Natural killer cell (primary cell): ENCODE measurements around the gene COL23A1. TPM values are rescaled to one million over a fixed set of nuclear protein-coding genes. Genes with fewer than 3 reads are reported as not detected.

Source experiments
- ATAC-seq, 3 donors: fragments of 150-1000 bp in 2 of 3; fragments of 200-7000 bp in 1 of 3; cut with Tn5 transposase; 1 replicate in 1 of 3; 2 replicates in 2 of 3; pipeline ENCODE4 v1.10.0; 2021; ENCODE audit warnings: mild to moderate bottlenecking in 2 of 3, moderate library complexity in 2 of 3
- DNase-seq, 2 donors: peaks; one replicate each; pipeline versions ENCODE4 v3.0.0 to v3.0.0-alpha.2; 2013 to 2021; ENCODE audit warnings: mixed read lengths in 1 of 2
- H3K27ac ChIP-seq: one replicate; pipeline ENCODE4 v1.5.1; 2013; ENCODE audit warnings: mild to moderate bottlenecking, low read length
- H3K27me3 ChIP-seq: one replicate; pipeline ENCODE4 v1.6.1; 2013; ENCODE audit warnings: low read length; ENCODE audit not compliant: control insufficient read depth, insufficient read depth
- H3K36me3 ChIP-seq: one replicate; pipeline ENCODE4 v1.6.1; 2013; ENCODE audit warnings: low read length; ENCODE audit not compliant: control insufficient read depth, insufficient read depth
- H3K4me1 ChIP-seq: one replicate; pipeline ENCODE4 v1.6.1; 2013; ENCODE audit warnings: low read length; ENCODE audit not compliant: control insufficient read depth, insufficient read depth
- H3K4me3 ChIP-seq: one replicate; pipeline ENCODE4 v1.5.1; 2013; ENCODE audit warnings: low read length
- H3K9me3 ChIP-seq: one replicate; pipeline ENCODE4 v1.6.1; 2013; ENCODE audit warnings: low read length; ENCODE audit not compliant: control insufficient read depth, insufficient read depth
- H3K27ac Mint-ChIP-seq, 2 donors: one replicate each; pipeline ENCODE4 v1.8.0; 2022; ENCODE audit warnings: mild to moderate bottlenecking in 2 of 2, mixed read lengths in 2 of 2, moderate library complexity in 1 of 2
- H3K27me3 Mint-ChIP-seq, 2 donors: one replicate each; pipeline ENCODE4 v1.8.0; 2022; ENCODE audit warnings: low read depth in 2 of 2, mixed read lengths in 2 of 2
- H3K36me3 Mint-ChIP-seq: one replicate; pipeline ENCODE4 v1.8.0; 2022; ENCODE audit warnings: mixed read lengths
- H3K4me1 Mint-ChIP-seq, 2 donors: one replicate each; pipeline ENCODE4 v1.8.0; 2022; ENCODE audit warnings: mixed read lengths in 2 of 2
- H3K4me3 Mint-ChIP-seq: one replicate; pipeline ENCODE4 v1.8.0; 2022; ENCODE audit warnings: mild to moderate bottlenecking, moderate library complexity, mixed read lengths
- H3K9me3 Mint-ChIP-seq, 2 donors: one replicate each; pipeline ENCODE4 v1.8.0; 2022; ENCODE audit warnings: mixed read lengths in 2 of 2
- CTCF ChIP-seq: fragments of 200-600 bp; IDR thresholded peaks from one replicate; pipeline ENCODE4 v1.8.0; 2022; ENCODE audit warnings: antibody characterized with exemption
- WGBS: methylation state at CpG from one replicate; pipeline ENCODE4 v1.1.7; 2013; ENCODE audit warnings: missing lambda C conversion rate; ENCODE audit not compliant: insufficient coverage; 5-methylcytosine and 5-hydroxymethylcytosine counted together
- intact Hi-C: fragments of 100-400 bp; cut with micrococcal nuclease; formaldehyde crosslinking; loops from one replicate; pipeline ENCODE4 v1.14.2; 2022
- total RNA-seq, 4 donors: library from RNA; stranded (reverse); fragments of 120-200 nt in 1 of 4; gene quantifications; one replicate each; pipeline versions ENCODE4 v1.2.3 to v1.2.4, GENCODE V29; 2013 to 2022

Gene COL23A1
- total RNA-seq, 3 donors from 2014 or later (not counting 1 experiment from before 2014, with no cell fraction given): 0.15 TPM; not detected in 2

DNA sequence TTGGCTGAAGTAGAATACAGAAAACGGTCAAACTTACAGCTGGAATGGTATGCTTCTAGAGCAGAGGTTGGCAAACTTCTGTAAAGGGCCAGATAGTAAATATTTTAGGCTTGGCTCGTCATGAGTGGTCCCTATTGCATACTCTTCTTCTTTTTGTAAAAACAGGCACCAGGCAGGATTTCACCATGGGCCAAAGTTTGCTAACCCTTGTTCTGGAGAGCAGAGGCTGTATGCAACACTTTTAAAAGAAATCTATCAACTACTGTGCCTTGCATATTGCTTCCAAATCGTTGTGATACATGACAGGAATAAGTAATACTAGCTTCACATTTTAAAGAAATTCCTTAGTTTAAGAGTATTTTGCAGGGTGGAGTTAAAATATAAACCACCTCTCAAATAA lies 15.6 kb upstream of the COL23A1 start:
- no peaks in the 10 kb centered on the region for H3K27me3 ChIP-seq
- no peaks in the 10 kb centered on the region for H3K27me3 Mint-ChIP-seq
- no peak overlapping the region for H3K4me3 ChIP-seq
- intact Hi-C loops: no loop called here
- DNase-seq: no peak
- no peaks in the 10 kb centered on the region for H3K4me1 ChIP-seq
- no peak for ATAC-seq
- no peak for TF ChIP-seq CTCF
- peaks cover 80% of the 10 kb centered on the region for H3K36me3 ChIP-seq
- no peaks in the 10 kb centered on the region for H3K9me3 ChIP-seq
- peak overlapping the region; percentile 28 to 38 for H3K27ac Mint-ChIP-seq
- no peak overlapping the region for H3K4me3 Mint-ChIP-seq
- peaks cover 7 to 15% of the 10 kb centered on the region in 2 donors for H3K4me1 Mint-ChIP-seq
- WGBS: 100% methylated on average over 2 of the region's 3 CpGs
- H3K27ac ChIP-seq: no peak overlapping the region
- H3K36me3 Mint-ChIP-seq: peaks cover 7% of the 10 kb centered on the region
- no peaks in the 10 kb centered on the region for H3K9me3 Mint-ChIP-seq

DNA sequence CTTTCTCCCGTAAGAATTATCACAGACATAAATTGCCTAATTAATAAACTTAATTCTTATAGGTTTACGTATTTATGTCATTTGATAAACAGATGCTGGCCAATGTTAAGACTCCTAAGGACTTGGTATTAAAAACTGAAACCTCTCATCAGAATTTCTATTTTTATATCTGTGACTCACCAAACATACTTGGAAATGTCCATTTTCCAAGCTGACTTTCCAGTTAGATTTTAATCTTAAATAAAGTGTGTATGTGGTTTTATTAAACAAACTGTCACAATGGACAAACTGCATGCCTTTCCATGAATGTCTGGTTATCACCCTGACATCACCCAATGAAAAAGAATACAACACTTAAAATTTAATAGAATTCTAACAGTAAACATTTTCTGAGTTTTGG lies 12.6 kb upstream of the COL23A1 start:
- no peak for TF ChIP-seq CTCF
- Mint-ChIP-seq H3K27me3 (no peaks in the 10 kb centered on the region), H3K36me3 (peaks cover 7% of the 10 kb centered on the region), H3K27ac (no peak overlapping the region), H3K4me3 (no peak overlapping the region), H3K4me1 (peaks cover 7 to 15% of the 10 kb centered on the region in 2 donors), H3K9me3 (no peaks in the 10 kb centered on the region)
- Histone ChIP-seq H3K4me3 (no peak overlapping the region), H3K9me3 (no peaks in the 10 kb centered on the region), H3K27me3 (no peaks in the 10 kb centered on the region), H3K27ac (no peak overlapping the region), H3K36me3 (peaks cover 57% of the 10 kb centered on the region), H3K4me1 (no peaks in the 10 kb centered on the region)
- DNase-seq (no peak), ATAC-seq (no peak)
- intact Hi-C loops: no loop called here
- WGBS: no CpG with 5 or more reads among the region's 2 CpGs

DNA sequence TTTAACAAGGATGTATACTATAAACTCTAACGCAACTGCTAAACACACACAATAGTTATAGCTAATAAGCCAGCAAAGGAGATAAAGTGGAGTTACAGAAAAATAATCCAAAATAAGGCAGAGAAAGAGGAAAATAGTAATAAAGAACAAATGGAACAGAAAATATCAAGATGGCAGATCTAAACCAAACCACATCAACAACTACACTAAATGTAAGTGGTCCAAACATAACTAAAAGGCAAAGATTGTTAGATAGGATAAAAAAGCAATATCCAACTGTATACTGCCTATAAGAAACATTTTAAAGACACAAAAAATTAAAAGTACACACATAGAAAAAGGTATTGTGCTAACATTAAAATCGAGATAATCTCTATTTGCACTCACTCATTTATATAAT lies 5.6 kb upstream of the COL23A1 start:
- Mint-ChIP-seq H3K36me3 (peaks cover 18% of the 10 kb centered on the region), H3K4me3 (no peak overlapping the region), H3K9me3 (peaks cover 6 to 17% of the 10 kb centered on the region in 2 donors), H3K27me3 (peaks cover 0 to 13% of the 10 kb centered on the region in 2 donors), H3K27ac (no peak overlapping the region), H3K4me1 (peaks cover 0 to 2% of the 10 kb centered on the region in 2 donors)
- peaks cover under 1% of the 10 kb centered on the region for H3K27me3 ChIP-seq
- H3K9me3 ChIP-seq: peaks cover 6% of the 10 kb centered on the region
- ATAC-seq: no peak
- H3K36me3 ChIP-seq: no peaks in the 10 kb centered on the region
- no peak overlapping the region for H3K4me3 ChIP-seq
- intact Hi-C loops: no loop called here
- TF ChIP-seq CTCF: no peak
- no CpG with 5 or more reads among the region's 2 CpGs for WGBS
- no peak for DNase-seq
- H3K27ac ChIP-seq: no peak overlapping the region
- peaks cover 3% of the 10 kb centered on the region for H3K4me1 ChIP-seq

DNA sequence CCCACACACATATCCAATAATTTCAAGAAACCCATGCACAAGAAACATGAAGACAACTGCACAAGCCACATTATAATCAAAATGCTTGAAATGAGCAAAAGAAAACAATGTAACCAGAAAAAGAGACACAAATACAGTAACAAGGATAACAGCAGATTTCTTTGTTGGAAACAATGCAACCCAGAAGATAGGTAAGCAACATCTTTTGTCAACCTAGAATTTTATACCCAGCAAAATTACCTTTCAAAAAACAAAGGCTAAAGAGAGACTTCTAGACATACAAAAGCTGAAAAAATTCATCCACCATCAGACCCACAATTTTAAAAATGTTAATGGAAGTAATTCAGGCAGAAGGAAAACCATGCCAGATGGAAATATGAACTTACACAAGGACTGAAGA lies 5.0 kb upstream of the COL23A1 start:
- H3K4me1 ChIP-seq: peaks cover 6% of the 10 kb centered on the region
- peaks cover 18% of the 10 kb centered on the region for H3K36me3 Mint-ChIP-seq
- no peak overlapping the region for H3K27ac Mint-ChIP-seq
- no peak overlapping the region for H3K4me3 ChIP-seq
- intact Hi-C loops: no loop called here
- H3K27me3 ChIP-seq: peaks cover 3% of the 10 kb centered on the region
- H3K27ac ChIP-seq: no peak overlapping the region
- H3K4me3 Mint-ChIP-seq: no peak overlapping the region
- no peak for TF ChIP-seq CTCF
- no peaks in the 10 kb centered on the region for H3K36me3 ChIP-seq
- ATAC-seq (no peak), DNase-seq (no peak)
- H3K9me3 Mint-ChIP-seq: peaks cover 6 to 17% of the 10 kb centered on the region in 2 donors
- peaks cover 0 to 5% of the 10 kb centered on the region in 2 donors for H3K4me1 Mint-ChIP-seq
- peaks cover 3 to 15% of the 10 kb centered on the region in 2 donors for H3K27me3 Mint-ChIP-seq
- peaks cover 6% of the 10 kb centered on the region for H3K9me3 ChIP-seq
